Kidney epithelial cell (primary cell): ENCODE results near the gene AP5B1. TPM values are rescaled to one million over a fixed set of nuclear protein-coding genes. Genes with fewer than 3 reads are reported as not detected.

Experiments used
- DNase-seq: peaks from one replicate; pipeline ENCODE4 v3.0.0-alpha.2; 2010; ENCODE audit warnings: low read depth
- H3K27me3 ChIP-seq: 2 replicates; pipeline ENCODE4 v1.6.0; 2011; ENCODE audit warnings: low read length; ENCODE audit not compliant: control insufficient read depth, insufficient read depth
- H3K36me3 ChIP-seq: 2 replicates; pipeline ENCODE4 v1.5.1; 2011; ENCODE audit warnings: low read length; ENCODE audit not compliant: control insufficient read depth, insufficient read depth
- H3K4me3 ChIP-seq: 2 replicates; pipeline ENCODE4 v1.5.1; 2011; ENCODE audit warnings: low read depth, mild to moderate bottlenecking, control low read depth, low read length
- CTCF ChIP-seq: IDR thresholded peaks from 2 replicates; pipeline ENCODE4 v1.5.1; 2011; ENCODE audit warnings: mild to moderate bottlenecking, moderate library complexity, low read length, control low read depth, inconsistent platforms; ENCODE audit not compliant: insufficient read depth, poor library complexity, severe bottlenecking
- total RNA-seq: library from RNA; depleted of rRNA; stranded (reverse); fragments of >200 nt; gene quantifications from 2 replicates; pipeline ENCODE4 v1.2.3, GENCODE V29; 2015

The AP5B1 gene
- total RNA-seq: 21.5 and 21.7 TPM in 2 replicates

GRCh38 chr11:65780770-65781151 lies at the start of gene AP5B1:
Gene AP5B1 (minus strand): TSS chr11:65780976. CDS start chr11:65780591, 385 bp downstream.
- H3K4me3 ChIP-seq: peak within 1 kb of the TSS; percentile 90
- DNase-seq: no peak
- no peak for TF ChIP-seq CTCF
- no peaks in the 10 kb centered on the region for H3K36me3 ChIP-seq
- H3K27me3 ChIP-seq: peaks cover 5% of the 10 kb centered on the region

GRCh38 chr11:65829459-65829858 lies 48.7 kb upstream of the AP5B1 start:
- TF ChIP-seq CTCF: no peak
- H3K4me3 ChIP-seq: no peak overlapping the region
- H3K27me3 ChIP-seq: peaks cover 17% of the 10 kb centered on the region
- DNase-seq: no peak
- no peaks in the 10 kb centered on the region for H3K36me3 ChIP-seq

GRCh38 chr11:65826984-65827735 lies 46.4 kb upstream of the AP5B1 start:
- Histone ChIP-seq H3K36me3 (no peaks in the 10 kb centered on the region), H3K4me3 (no peak overlapping the region), H3K27me3 (peaks cover 6% of the 10 kb centered on the region)
- TF ChIP-seq CTCF: no peak
- DNase-seq: no peak

GRCh38 chr11:65822776-65823528 lies 42.2 kb upstream of the AP5B1 start:
- Histone ChIP-seq H3K36me3 (no peaks in the 10 kb centered on the region), H3K27me3 (no peaks in the 10 kb centered on the region), H3K4me3 (no peak overlapping the region)
- no peak for TF ChIP-seq CTCF
- no peak for DNase-seq

GRCh38 chr11:65821107-65821506 lies 40.3 kb upstream of the AP5B1 start:
- Histone ChIP-seq H3K36me3 (no peaks in the 10 kb centered on the region), H3K4me3 (no peak overlapping the region), H3K27me3 (no peaks in the 10 kb centered on the region)
- no peak for DNase-seq
- no peak for TF ChIP-seq CTCF
